ENCODE measurements around the gene JUP. TPM values are rescaled to one million over a fixed set of nuclear protein-coding genes. Genes with fewer than 3 reads are reported as not detected.
A peak's percentile ranks its signal among the peaks of the same experiment; 100 is the strongest.

Gene JUP
- total and polyA plus RNA-seq, 2 of the 13 experiments (the other 11 are each of a cell fraction or from before 2014, with no cell fraction given), result 12.1 to 20.6 TPM

DNA sequence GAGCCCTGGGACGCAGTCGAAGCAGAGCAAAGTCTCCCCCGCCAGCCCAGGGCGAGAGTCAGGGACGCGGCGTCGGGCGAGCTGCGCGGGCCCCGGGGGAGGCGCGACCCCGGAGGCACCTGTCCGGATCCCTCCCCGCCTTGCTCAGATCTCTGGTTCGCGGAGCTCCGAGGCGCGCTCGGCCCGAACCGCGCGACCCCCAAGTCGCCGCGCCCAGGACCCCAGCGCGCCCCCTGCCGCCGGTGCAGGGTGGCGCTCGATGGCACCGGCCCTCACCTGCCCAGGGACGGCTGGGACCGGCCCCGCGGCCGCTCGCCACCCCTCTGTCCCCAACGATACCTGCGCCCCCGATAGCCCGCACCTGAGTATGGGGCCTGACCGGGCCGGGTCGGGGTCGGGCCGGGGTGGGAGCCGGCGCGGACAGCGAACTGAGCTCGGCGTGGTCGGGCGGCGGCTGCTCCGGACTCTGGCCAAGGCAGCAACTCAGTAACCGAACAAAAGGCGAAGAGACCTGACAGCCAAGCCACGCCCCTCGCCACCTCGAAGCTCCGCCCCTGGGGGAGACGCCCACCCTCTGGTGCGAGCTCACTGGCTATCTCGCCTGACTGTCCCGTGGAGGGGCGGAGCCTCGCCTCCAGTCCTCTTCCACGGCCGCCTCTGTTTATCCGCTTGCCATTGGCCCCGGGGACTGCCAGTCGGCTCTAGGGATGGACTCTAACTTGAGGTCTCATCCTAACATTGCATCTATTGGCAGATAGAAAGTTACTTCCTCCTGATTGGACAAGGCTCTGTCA, at the start of gene JUP (continued):
- TF ChIP-seq, protein P1, sequence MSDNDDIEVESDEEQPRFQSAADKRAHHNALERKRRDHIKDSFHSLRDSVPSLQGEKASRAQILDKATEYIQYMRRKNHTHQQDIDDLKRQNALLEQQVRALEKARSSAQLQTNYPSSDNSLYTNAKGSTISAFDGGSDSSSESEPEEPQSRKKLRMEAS (IDR thresholded peaks at IDR 0.05), result no peak; the same call in 1 of the 2 replicates
- TF ChIP-seq ZFYVE20 (CRISPR knock-in tag; IDR thresholded peaks at IDR 0.05; ENCODE audit: borderline replicate concordance, low read depth), result peak; percentile 79; the same call in 1 of the 2 replicates
- no peak for TF ChIP-seq ZNF138 (CRISPR knock-in tag; IDR thresholded peaks at IDR 0.05; ENCODE audit: low read depth)
- TF ChIP-seq, protein P2, sequence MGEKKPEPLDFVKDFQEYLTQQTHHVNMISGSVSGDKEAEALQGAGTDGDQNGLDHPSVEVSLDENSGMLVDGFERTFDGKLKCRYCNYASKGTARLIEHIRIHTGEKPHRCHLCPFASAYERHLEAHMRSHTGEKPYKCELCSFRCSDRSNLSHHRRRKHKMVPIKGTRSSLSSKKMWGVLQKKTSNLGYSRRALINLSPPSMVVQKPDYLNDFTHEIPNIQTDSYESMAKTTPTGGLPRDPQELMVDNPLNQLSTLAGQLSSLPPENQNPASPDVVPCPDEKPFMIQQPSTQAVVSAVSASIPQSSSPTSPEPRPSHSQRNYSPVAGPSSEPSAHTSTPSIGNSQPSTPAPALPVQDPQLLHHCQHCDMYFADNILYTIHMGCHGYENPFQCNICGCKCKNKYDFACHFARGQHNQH (CRISPR knock-in tag; IDR thresholded peaks at IDR 0.05), result peak; percentile 64; the same call in 1 of the 2 replicates
- no peak for TF ChIP-seq ZSCAN30 (CRISPR knock-in tag; IDR thresholded peaks at IDR 0.05)
- TF ChIP-seq CC2D1A (CRISPR knock-in tag; IDR thresholded peaks at IDR 0.05), result peak; percentile 90; the same call in 1 of the 2 replicates
- TF ChIP-seq, protein P3, sequence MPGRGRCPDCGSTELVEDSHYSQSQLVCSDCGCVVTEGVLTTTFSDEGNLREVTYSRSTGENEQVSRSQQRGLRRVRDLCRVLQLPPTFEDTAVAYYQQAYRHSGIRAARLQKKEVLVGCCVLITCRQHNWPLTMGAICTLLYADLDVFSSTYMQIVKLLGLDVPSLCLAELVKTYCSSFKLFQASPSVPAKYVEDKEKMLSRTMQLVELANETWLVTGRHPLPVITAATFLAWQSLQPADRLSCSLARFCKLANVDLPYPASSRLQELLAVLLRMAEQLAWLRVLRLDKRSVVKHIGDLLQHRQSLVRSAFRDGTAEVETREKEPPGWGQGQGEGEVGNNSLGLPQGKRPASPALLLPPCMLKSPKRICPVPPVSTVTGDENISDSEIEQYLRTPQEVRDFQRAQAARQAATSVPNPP (CRISPR knock-in tag; IDR thresholded peaks at IDR 0.05), result peak; percentile 74; the same call in 1 of the 2 replicates
- no peak; the same call in 1 of the 2 replicates for TF ChIP-seq ZNF556 (CRISPR knock-in tag; IDR thresholded peaks at IDR 0.05; ENCODE audit: borderline replicate concordance)
- TF ChIP-seq, protein P4, sequence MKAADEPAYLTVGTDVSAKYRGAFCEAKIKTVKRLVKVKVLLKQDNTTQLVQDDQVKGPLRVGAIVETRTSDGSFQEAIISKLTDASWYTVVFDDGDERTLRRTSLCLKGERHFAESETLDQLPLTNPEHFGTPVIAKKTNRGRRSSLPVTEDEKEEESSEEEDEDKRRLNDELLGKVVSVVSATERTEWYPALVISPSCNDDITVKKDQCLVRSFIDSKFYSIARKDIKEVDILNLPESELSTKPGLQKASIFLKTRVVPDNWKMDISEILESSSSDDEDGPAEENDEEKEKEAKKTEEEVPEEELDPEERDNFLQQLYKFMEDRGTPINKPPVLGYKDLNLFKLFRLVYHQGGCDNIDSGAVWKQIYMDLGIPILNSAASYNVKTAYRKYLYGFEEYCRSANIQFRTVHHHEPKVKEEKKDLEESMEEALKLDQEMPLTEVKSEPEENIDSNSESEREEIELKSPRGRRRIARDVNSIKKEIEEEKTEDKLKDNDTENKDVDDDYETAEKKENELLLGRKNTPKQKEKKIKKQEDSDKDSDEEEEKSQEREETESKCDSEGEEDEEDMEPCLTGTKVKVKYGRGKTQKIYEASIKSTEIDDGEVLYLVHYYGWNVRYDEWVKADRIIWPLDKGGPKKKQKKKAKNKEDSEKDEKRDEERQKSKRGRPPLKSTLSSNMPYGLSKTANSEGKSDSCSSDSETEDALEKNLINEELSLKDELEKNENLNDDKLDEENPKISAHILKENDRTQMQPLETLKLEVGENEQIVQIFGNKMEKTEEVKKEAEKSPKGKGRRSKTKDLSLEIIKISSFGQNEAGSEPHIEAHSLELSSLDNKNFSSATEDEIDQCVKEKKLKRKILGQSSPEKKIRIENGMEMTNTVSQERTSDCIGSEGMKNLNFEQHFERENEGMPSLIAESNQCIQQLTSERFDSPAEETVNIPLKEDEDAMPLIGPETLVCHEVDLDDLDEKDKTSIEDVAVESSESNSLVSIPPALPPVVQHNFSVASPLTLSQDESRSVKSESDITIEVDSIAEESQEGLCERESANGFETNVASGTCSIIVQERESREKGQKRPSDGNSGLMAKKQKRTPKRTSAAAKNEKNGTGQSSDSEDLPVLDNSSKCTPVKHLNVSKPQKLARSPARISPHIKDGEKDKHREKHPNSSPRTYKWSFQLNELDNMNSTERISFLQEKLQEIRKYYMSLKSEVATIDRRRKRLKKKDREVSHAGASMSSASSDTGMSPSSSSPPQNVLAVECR (CRISPR knock-in tag; IDR thresholded peaks at IDR 0.05; ENCODE audit: borderline replicate concordance), result peak; percentile 91
- TF ChIP-seq ZBTB42 (CRISPR knock-in tag; IDR thresholded peaks at IDR 0.05), result no peak
- TF ChIP-seq HOXA7 (CRISPR knock-in tag; IDR thresholded peaks at IDR 0.05), result no peak
- TF ChIP-seq ZNF777 (CRISPR knock-in tag; IDR thresholded peaks at IDR 0.05), result peak; percentile 95
- no peak; the same call in 1 of the 2 replicates for TF ChIP-seq ZFP62 (CRISPR knock-in tag; IDR thresholded peaks at IDR 0.05)
- TF ChIP-seq PAX8 (CRISPR knock-in tag; IDR thresholded peaks at IDR 0.05; ENCODE audit: borderline replicate concordance), result no peak
- TF ChIP-seq MEIS1 (CRISPR knock-in tag; IDR thresholded peaks at IDR 0.05; ENCODE audit: borderline replicate concordance), result no peak
- TF ChIP-seq HOXA3 (CRISPR knock-in tag; IDR thresholded peaks at IDR 0.05), result peak; percentile 78
